Dedifferentiated amniotic fluid mesenchymal stem cell (primary cell): ENCODE measurements around the gene CCDC112.
A peak's percentile ranks its signal among the peaks of the same experiment; 100 is the strongest.
"Not testable (repeated sequence)": the region's sequence is repeated elsewhere in the genome, so short reads cannot be mapped to it uniquely, and the experiment has no call there.

Experiments used
- DNase-seq: peaks from one replicate; pipeline ENCODE4 v3.0.0-alpha.2; 2016; ENCODE audit errors: extremely low spot score

Gene CCDC112, protein sequence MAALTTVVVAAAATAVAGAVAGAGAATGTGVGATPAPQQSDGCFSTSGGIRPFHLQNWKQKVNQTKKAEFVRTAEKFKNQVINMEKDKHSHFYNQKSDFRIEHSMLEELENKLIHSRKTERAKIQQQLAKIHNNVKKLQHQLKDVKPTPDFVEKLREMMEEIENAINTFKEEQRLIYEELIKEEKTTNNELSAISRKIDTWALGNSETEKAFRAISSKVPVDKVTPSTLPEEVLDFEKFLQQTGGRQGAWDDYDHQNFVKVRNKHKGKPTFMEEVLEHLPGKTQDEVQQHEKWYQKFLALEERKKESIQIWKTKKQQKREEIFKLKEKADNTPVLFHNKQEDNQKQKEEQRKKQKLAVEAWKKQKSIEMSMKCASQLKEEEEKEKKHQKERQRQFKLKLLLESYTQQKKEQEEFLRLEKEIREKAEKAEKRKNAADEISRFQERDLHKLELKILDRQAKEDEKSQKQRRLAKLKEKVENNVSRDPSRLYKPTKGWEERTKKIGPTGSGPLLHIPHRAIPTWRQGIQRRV

GRCh38 chr5:115296124-115297022 is at the start of gene CCDC112:
TSS of gene CCDC112 (minus strand) at chr5:115296654. CDS start at chr5:115296543, 111 bp downstream.
- DNase-seq: peak; percentile 29

DNA sequence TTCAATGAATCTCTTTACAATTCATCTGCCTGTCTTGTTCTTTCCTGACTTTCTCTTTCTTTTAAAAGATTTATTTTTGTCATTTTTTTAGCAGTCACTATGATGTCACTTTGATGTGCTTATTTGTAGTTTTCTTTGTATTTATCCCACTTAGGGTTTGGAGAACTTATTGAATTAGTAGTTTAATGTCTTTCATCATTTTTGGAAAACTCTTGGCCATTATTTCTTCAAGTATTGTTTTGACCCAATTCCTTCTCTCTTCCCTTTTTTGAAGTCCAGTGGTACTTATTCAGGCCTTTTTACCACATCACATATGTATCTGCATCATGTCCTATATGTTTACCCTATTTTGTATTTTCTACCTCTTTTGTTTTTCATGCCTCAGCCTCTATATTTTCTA is 48.9 kb upstream of the CCDC112 start:
- DNase-seq: no peak

DNA sequence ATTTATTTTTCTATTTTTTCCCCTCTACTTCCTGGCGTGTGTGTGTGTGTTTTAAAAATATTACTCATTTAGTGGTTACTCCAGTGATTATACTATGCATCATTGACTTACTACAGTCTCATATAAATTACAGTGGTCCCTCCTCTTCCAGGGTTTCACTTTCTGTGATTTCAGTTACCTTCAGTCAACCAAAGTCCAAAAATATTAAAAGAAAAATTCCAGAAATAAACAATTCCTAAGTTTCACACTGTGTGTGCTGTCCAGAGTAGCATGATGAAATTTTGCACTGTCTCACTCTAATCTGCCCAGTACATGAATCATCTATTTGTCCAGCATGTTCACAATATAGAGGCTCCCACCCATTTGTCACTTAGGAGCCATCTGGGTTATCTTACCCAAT is 47.4 kb upstream of the CCDC112 start:
- DNase-seq: peak; percentile 75

DNA sequence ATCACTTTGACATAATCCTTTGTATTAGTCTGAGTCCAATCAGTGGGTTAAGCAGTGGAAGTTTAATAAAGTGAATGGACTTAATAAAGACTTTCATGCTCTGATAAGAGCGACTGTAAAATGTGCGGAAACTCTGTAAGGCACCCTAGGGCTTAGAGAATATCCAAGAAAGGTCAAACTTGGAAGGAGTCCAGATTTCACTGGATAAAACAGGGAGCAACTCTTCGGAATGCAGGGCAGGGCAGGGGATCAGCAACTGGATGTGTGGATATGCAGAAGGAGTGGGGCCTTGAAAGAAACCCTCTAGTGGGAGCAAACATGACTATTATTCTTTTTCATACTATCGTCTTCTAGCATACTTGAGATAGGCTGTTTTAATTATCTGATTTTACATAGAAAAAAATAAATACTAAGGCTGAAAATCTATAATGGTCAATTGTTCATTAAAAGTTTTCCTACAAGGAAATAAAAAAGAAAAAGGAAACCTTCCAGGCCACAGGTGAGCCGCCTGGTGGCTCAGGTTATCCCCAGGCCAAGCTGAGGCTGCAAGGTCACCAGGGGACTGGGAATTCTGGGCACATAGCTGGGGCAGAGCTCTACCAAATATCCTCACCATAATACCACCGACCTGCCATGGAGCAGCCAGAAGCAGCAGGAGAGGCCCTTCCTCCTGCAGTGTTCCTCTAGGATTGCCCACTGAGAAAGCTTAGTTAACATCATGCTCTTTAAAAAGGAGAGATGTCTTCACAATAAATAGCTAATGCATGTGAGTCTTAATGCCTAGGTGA is 46.3 kb upstream of the CCDC112 start:
- DNase-seq: no peak

DNA sequence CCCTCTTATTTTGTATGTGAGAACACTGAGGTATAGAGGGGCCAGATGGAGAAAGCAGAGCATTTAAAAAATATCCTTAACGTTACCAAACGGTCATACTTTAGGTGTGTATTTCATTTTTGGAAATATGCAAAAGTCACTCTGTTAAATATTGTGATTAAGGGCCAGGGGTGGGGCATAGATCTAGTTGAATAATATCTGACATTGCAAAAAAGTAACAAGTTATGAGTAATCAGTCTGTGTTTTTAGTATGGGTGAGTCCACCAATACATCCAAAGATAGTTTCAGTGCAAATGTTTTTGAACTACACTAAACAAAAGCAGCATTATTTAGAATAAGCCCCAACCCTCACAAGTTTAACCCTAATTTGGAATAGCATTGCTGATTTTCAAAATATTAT is 45.3 kb upstream of the CCDC112 start:
- DNase-seq: no peak

DNA sequence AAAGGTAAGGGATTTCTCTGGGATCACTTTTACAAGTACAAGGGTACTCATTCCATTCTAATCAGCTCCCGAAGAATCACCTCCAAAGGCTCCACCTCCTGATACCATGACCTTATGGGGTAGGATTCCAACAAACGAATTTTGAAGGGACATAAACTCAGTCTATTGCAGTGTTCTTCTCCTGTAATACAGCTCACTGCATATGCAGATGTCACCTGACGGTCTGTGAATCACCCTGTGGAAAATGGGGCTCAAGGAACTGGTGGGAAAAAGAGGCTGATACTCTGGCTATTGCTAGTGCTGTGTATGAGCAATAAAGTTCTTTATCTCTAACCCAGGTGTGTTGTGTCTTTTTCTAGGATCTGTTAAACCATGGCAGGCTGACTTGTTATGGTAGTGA is 42.4 kb upstream of the CCDC112 start:
- DNase-seq: no peak

- no peak for DNase-seq
Measured at GRCh38 chr5:115337882-115338281, 41.4 kb upstream of the CCDC112 start.

GRCh38 chr5:115336964-115337363 is 40.5 kb upstream of the CCDC112 start:
- no peak for DNase-seq

- DNase-seq: no peak
Measured at GRCh38 chr5:115336201-115336720, 39.8 kb upstream of the CCDC112 start.

DNA sequence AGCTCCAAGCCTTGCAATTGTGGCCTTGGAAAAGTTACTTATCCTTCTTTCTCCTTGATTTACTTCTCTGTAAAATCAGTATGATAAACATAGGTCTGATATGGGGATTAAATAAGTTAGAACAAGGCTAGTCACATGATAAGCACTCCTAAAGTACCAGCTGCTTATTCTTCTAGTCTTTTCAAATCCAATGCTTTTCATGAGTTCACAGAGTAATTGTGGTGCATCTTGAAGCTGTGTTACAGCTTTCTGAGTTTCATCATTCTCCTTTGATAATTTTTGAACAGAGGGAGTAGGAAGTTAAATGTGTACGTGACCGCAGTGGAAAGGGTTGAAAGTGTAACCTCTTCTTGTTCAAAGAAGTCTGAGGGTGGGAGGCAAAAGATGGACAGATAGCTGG is 38.8 kb upstream of the CCDC112 start:
- DNase-seq: no peak

GRCh38 chr5:115333164-115333563 is 36.7 kb upstream of the CCDC112 start:
- DNase-seq: no peak

DNA sequence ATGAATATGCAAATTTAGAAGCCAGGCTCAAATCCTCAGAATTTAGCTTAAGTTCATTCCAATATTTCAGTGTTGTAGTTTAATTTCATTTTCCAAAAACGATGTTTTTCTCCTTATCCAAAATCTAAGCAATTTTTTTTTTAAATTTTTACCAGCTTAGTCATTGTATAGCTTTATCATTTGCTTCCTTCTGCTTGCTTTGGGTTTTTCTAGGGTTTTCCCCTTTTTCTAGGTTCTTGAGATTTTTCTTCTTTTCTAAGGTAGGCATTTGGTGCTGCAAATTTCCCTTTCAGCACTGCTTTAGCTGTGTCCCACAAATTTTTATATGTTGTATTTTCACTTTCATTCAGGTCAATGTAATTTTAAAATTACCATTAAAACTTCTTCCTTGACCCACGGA is 34.4 kb upstream of the CCDC112 start:
- DNase-seq: no peak

- no peak for DNase-seq
Measured at GRCh38 chr5:115329475-115329874, 33.0 kb upstream of the CCDC112 start.

DNA sequence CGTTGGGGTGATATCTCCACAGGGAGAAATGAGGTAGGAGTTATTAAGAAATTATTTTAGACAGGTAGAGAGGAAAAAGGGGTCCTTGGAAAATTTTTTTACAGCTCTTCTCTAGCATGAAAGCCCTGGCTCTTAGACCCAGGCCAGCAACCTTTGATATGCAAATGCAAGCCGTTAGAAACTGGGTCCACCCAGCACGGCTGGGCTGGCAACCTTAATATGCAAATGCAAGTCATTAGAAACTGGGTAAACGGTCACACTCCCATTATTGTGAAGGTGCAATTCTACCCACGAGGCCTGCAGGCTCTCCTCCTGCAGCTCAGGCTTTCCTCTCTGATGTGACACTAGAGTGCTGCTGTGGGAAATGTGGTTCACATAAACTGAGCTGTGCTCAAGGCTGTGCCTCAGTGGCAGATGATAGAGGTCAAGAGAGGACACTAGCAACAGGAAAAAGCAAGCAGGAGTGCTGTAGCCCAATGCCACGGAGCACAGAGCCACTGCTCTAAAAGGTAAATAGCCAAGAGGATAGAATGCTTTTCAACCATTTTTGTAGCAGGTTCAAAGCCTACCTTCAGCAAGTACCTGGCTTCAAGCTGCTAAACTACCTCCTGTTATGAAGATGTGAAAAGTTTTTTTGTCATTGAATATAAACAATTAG is 32.3 kb upstream of the CCDC112 start:
- DNase-seq: not testable (repeated sequence)

- no peak for DNase-seq
Measured at GRCh38 chr5:115325296-115325959, 29.0 kb upstream of the CCDC112 start.

DNA sequence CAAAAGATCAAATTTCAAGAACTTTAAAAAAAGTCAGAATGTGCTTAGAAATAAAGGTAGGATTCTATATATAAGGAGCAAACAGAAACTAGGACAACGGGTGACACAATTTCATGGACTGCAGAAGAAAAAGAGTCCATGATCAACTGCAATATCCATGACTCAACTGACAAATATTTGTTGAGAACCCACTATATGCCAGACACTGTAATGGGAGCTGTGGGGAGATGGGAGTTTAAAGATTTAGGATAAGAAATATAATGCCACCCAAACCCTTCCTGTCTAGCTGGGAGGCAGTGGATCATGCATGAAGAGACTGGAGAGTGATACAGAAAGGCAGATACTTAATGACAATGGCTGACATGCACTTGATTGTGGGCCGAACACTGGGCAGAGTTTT is 27.6 kb upstream of the CCDC112 start:
- DNase-seq: no peak

DNA sequence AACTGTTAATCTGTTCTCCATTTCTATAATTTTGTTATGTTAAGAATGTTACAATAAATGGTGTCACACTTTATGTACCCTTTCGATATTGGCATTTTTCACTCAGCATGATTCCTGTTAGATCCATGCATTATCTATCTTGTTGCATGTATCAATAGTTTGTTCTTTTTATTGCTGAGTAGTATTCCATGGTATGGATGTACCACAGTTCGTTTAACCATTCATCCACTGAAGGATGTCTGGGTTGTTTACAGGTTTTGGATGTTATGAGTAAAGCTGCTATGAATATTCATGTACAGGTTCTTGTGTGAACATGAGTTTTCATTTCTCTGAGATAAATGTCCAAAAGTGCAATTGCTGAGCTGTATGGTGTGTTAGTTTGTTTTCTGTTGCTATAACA is 26.3 kb upstream of the CCDC112 start:
- DNase-seq: no peak

- DNase-seq: no peak
Measured at GRCh38 chr5:115321309-115321708, 24.9 kb upstream of the CCDC112 start.

DNA sequence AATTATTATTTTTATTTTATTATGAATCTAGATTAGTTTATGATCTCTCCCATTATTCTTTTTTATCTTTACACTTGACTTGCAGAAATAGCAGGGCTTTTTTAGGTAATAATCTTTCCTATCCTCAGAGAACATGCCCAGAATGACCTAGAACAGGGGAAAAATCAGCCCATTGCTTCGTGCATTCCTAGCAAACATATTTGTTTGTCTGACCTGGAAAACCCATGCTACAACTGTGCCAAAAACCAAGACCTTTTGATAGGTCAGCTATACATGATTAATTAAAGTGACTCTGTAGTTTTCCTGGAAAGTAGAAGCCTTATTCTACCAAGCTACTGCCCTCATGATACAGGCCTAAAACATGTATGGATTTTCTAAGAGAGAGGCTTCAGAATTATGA is 24.1 kb upstream of the CCDC112 start:
- DNase-seq: no peak

DNA sequence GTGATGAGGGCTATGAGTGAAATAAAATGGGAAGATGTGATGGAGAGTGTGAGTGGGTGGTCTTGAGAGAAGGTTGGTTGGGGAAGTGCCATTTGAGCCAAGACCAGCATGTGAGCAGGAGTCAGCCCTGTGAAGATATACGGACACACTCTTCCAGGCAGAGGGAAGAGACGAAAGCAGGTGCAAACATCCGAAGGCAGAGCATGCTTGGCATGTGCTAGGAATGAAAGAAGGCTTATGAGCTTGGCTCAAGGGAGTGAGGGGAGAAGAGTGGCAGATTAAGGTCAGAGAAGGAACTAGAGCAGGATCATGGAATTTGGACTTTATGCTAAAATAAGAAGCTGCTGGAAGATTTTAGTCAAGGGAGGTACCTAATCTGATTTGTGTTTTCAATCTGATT is 23.6 kb upstream of the CCDC112 start:
- no peak for DNase-seq

- no peak for DNase-seq
Measured at GRCh38 chr5:115319007-115319406, 22.6 kb upstream of the CCDC112 start.
